HEK293 (cell line): ENCODE measurements around the gene S1PR1.
A peak's percentile ranks its signal among the peaks of the same experiment; 100 is the strongest.

Source experiments
- EGR2 ChIP-seq: fragments of 450-650 bp; formaldehyde crosslinking; IDR thresholded peaks from 2 replicates; pipeline ENCODE4 v1.5.1; 2016; ENCODE audit warnings: low read depth, missing biosample characterization, missing genetic modification characterization
- GLI4 ChIP-seq: fragments of 450-650 bp; formaldehyde crosslinking; IDR thresholded peaks from 2 replicates; pipeline ENCODE4 v1.5.1; 2016; ENCODE audit warnings: missing biosample characterization, missing genetic modification characterization
- GLIS2 ChIP-seq: fragments of 450-650 bp; formaldehyde crosslinking; IDR thresholded peaks from 2 replicates; pipeline ENCODE4 v1.5.1; 2016; ENCODE audit warnings: missing biosample characterization, missing genetic modification characterization
- IKZF3 ChIP-seq: fragments of 450-650 bp; IDR thresholded peaks from 2 replicates; pipeline ENCODE4 v1.5.0; 2018; ENCODE audit warnings: missing biosample characterization, mild to moderate bottlenecking, missing genetic modification characterization, moderate library complexity
- MZF1 ChIP-seq: fragments of 450-650 bp; formaldehyde crosslinking; IDR thresholded peaks from 2 replicates; pipeline ENCODE4 v1.5.1; 2017; ENCODE audit warnings: missing biosample characterization, missing genetic modification characterization, borderline replicate concordance
- SCRT1 ChIP-seq: fragments of 450-650 bp; formaldehyde crosslinking; IDR thresholded peaks from 2 replicates; pipeline ENCODE4 v1.5.1; 2016; ENCODE audit warnings: missing biosample characterization, missing genetic modification characterization, borderline replicate concordance
- TRIM28 ChIP-seq: IDR thresholded peaks from 2 replicates; pipeline ENCODE4 v1.6.1; 2011; ENCODE audit warnings: low read length, control low read depth, borderline replicate concordance
- YY1 ChIP-seq: fragments of 450-650 bp; formaldehyde crosslinking; IDR thresholded peaks from 2 replicates; pipeline ENCODE4 v1.5.1; 2018; ENCODE audit warnings: missing biosample characterization, missing genetic modification characterization
- ZBTB1 ChIP-seq: fragments of 450-650 bp; formaldehyde crosslinking; IDR thresholded peaks from 2 replicates; pipeline ENCODE4 v1.5.1; 2016; ENCODE audit warnings: missing biosample characterization, missing genetic modification characterization
- ZBTB11 ChIP-seq: fragments of 450-650 bp; formaldehyde crosslinking; conservative IDR thresholded peaks from 2 replicates; pipeline ENCODE4 v1.5.1; 2016; ENCODE audit warnings: low read depth, missing biosample characterization, missing genetic modification characterization
- ZBTB8A ChIP-seq: fragments of 450-650 bp; formaldehyde crosslinking; IDR thresholded peaks from 2 replicates; pipeline ENCODE4 v1.5.1; 2016; ENCODE audit warnings: missing biosample characterization, missing genetic modification characterization
- ZNF148 ChIP-seq: fragments of 450-650 bp; formaldehyde crosslinking; IDR thresholded peaks from 2 replicates; pipeline ENCODE4 v1.5.0; 2017; ENCODE audit warnings: missing biosample characterization, missing genetic modification characterization, borderline replicate concordance
- ZNF169 ChIP-seq: fragments of 450-650 bp; formaldehyde crosslinking; IDR thresholded peaks from 2 replicates; pipeline ENCODE4 v1.5.1; 2016; ENCODE audit warnings: missing biosample characterization, missing genetic modification characterization
- ZNF174 ChIP-seq: fragments of 450-650 bp; formaldehyde crosslinking; IDR thresholded peaks from 2 replicates; pipeline ENCODE4 v1.5.0; 2017; ENCODE audit warnings: missing biosample characterization, mild to moderate bottlenecking, missing genetic modification characterization
- ZNF266 ChIP-seq: fragments of 450-650 bp; formaldehyde crosslinking; IDR thresholded peaks from 2 replicates; pipeline ENCODE4 v1.5.1; 2016; ENCODE audit warnings: missing biosample characterization, missing genetic modification characterization, low read depth
- ZNF37A ChIP-seq: fragments of 450-650 bp; IDR thresholded peaks from 2 replicates; pipeline ENCODE4 v1.5.1; 2018; ENCODE audit warnings: missing biosample characterization, missing genetic modification characterization
- ZNF394 ChIP-seq: fragments of 450-650 bp; formaldehyde crosslinking; IDR thresholded peaks from 2 replicates; pipeline ENCODE4 v1.5.1; 2016; ENCODE audit warnings: missing biosample characterization, missing genetic modification characterization, mild to moderate bottlenecking, moderate library complexity, borderline replicate concordance
- ZNF433 ChIP-seq: fragments of 450-650 bp; formaldehyde crosslinking; IDR thresholded peaks from 2 replicates; pipeline ENCODE4 v1.5.1; 2016; ENCODE audit warnings: missing biosample characterization, missing genetic modification characterization, low read depth
- ZNF501 ChIP-seq: fragments of 450-650 bp; formaldehyde crosslinking; IDR thresholded peaks from 2 replicates; pipeline ENCODE4 v1.5.1; 2016; ENCODE audit warnings: missing biosample characterization, missing genetic modification characterization
- ZNF510 ChIP-seq: fragments of 450-650 bp; formaldehyde crosslinking; IDR thresholded peaks from 2 replicates; pipeline ENCODE4 v1.5.1; 2018; ENCODE audit warnings: mild to moderate bottlenecking, missing genetic modification characterization, missing biosample characterization; ENCODE audit not compliant: insufficient replicate concordance
- ZNF514 ChIP-seq: fragments of 450-650 bp; formaldehyde crosslinking; IDR thresholded peaks from 2 replicates; pipeline ENCODE4 v1.5.1; 2016; ENCODE audit warnings: missing biosample characterization, missing genetic modification characterization
- ZNF544 ChIP-seq: fragments of 450-650 bp; formaldehyde crosslinking; IDR thresholded peaks from 2 replicates; pipeline ENCODE4 v1.5.0; 2017; ENCODE audit warnings: missing biosample characterization, missing genetic modification characterization
- ZNF558 ChIP-seq: fragments of 450-650 bp; formaldehyde crosslinking; IDR thresholded peaks from 2 replicates; pipeline ENCODE4 v1.5.1; 2016; ENCODE audit warnings: missing biosample characterization, missing genetic modification characterization
- ZNF654 ChIP-seq: fragments of 450-650 bp; formaldehyde crosslinking; IDR thresholded peaks from 2 replicates; pipeline ENCODE4 v1.5.1; 2016; ENCODE audit warnings: low read depth, missing biosample characterization, missing genetic modification characterization
- TF ChIP-seq, protein P1 (sequence below): fragments of 450-650 bp; formaldehyde crosslinking; IDR thresholded peaks from 2 replicates; pipeline ENCODE4 v1.5.1; 2017; ENCODE audit warnings: missing biosample characterization, missing genetic modification characterization
- TF ChIP-seq, protein P2 (sequence below): fragments of 450-650 bp; formaldehyde crosslinking; IDR thresholded peaks from 2 replicates; pipeline ENCODE4 v1.5.1; 2017; ENCODE audit warnings: missing biosample characterization, missing genetic modification characterization
- TF ChIP-seq, protein P3 (sequence below): fragments of 450-650 bp; formaldehyde crosslinking; conservative IDR thresholded peaks from 2 replicates; pipeline ENCODE4 v1.5.1; 2016; ENCODE audit warnings: low read depth, missing biosample characterization, missing genetic modification characterization

The S1PR1 gene

DNA sequence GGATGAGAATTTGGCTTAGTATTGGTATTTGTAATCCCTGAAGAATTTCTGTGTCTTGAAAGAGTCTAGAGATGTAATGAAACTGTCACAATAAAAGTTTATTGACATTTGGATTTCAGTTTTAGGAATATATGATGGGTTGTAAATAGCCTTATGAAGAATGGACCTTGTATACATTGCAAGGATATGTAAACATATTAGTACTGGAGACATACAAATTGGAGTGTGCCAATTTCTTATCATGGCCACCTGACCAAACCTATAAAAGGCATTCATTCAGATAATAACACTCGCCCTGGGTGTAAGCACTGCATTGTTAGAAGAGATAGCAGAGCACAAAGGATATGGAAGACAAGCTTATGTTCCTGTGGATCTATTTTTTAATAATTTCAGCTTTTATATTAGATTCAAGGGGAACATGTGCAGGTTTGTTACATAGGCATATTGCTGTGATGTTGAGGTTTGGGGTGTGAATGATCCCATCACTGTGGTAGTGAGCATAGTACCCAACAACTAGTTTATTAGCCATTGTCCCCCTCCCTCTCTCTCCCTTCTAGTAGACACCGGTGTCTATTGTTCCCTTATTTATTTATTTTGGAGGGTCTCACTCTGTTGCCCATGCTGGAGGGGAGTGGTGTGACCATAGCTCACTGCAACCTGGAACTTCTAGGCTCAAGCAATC is 8.6 kb downstream of the S1PR1 start (continued):
- no peak for TF ChIP-seq ZBTB11 (tag by site-specific recombination)
- TF ChIP-seq ZBTB1 (tag by site-specific recombination), result no peak
- TF ChIP-seq GLIS2 (tag by site-specific recombination), result no peak
- no peak for TF ChIP-seq ZNF433 (tag by site-specific recombination)
- TF ChIP-seq, protein P1, sequence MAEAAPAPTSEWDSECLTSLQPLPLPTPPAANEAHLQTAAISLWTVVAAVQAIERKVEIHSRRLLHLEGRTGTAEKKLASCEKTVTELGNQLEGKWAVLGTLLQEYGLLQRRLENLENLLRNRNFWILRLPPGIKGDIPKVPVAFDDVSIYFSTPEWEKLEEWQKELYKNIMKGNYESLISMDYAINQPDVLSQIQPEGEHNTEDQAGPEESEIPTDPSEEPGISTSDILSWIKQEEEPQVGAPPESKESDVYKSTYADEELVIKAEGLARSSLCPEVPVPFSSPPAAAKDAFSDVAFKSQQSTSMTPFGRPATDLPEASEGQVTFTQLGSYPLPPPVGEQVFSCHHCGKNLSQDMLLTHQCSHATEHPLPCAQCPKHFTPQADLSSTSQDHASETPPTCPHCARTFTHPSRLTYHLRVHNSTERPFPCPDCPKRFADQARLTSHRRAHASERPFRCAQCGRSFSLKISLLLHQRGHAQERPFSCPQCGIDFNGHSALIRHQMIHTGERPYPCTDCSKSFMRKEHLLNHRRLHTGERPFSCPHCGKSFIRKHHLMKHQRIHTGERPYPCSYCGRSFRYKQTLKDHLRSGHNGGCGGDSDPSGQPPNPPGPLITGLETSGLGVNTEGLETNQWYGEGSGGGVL (tag by site-specific recombination), result no peak
- no peak for TF ChIP-seq ZNF394 (tag by site-specific recombination)
- no peak for TF ChIP-seq ZNF148 (tag by site-specific recombination)
- no peak for TF ChIP-seq ZNF174 (tag by site-specific recombination)
- TF ChIP-seq MZF1, result no peak
- TF ChIP-seq ZNF37A (tag by site-specific recombination), result no peak
- no peak for TF ChIP-seq ZNF169 (tag by site-specific recombination)
- no peak for TF ChIP-seq ZNF558 (tag by site-specific recombination)
- TF ChIP-seq, protein P2, sequence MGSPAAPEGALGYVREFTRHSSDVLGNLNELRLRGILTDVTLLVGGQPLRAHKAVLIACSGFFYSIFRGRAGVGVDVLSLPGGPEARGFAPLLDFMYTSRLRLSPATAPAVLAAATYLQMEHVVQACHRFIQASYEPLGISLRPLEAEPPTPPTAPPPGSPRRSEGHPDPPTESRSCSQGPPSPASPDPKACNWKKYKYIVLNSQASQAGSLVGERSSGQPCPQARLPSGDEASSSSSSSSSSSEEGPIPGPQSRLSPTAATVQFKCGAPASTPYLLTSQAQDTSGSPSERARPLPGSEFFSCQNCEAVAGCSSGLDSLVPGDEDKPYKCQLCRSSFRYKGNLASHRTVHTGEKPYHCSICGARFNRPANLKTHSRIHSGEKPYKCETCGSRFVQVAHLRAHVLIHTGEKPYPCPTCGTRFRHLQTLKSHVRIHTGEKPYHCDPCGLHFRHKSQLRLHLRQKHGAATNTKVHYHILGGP (tag by site-specific recombination), result peak; percentile 84
- TF ChIP-seq ZBTB8A (tag by site-specific recombination), result no peak
- TF ChIP-seq, protein P3, sequence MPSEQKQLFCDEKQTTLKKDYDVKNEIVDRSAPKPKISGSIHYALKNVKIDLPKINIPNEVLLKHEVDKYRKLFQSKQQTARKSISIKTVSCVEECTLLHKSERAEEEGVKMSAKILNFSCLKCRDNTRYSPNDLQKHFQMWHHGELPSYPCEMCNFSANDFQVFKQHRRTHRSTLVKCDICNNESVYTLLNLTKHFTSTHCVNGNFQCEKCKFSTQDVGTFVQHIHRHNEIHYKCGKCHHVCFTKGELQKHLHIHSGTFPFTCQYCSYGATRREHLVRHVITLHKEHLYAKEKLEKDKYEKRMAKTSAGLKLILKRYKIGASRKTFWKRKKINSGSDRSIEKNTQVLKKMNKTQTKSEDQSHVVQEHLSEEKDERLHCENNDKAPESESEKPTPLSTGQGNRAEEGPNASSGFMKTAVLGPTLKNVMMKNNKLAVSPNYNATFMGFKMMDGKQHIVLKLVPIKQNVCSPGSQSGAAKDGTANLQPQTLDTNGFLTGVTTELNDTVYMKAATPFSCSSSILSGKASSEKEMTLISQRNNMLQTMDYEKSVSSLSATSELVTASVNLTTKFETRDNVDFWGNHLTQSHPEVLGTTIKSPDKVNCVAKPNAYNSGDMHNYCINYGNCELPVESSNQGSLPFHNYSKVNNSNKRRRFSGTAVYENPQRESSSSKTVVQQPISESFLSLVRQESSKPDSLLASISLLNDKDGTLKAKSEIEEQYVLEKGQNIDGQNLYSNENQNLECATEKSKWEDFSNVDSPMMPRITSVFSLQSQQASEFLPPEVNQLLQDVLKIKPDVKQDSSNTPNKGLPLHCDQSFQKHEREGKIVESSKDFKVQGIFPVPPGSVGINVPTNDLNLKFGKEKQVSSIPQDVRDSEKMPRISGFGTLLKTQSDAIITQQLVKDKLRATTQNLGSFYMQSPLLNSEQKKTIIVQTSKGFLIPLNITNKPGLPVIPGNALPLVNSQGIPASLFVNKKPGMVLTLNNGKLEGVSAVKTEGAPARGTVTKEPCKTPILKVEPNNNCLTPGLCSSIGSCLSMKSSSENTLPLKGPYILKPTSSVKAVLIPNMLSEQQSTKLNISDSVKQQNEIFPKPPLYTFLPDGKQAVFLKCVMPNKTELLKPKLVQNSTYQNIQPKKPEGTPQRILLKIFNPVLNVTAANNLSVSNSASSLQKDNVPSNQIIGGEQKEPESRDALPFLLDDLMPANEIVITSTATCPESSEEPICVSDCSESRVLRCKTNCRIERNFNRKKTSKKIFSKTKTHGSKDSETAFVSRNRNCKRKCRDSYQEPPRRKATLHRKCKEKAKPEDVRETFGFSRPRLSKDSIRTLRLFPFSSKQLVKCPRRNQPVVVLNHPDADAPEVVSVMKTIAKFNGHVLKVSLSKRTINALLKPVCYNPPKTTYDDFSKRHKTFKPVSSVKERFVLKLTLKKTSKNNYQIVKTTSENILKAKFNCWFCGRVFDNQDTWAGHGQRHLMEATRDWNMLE (tag by site-specific recombination), result no peak
- no peak for TF ChIP-seq IKZF3
- no peak for TF ChIP-seq YY1 (tag by site-specific recombination)
- no peak for TF ChIP-seq EGR2
- TF ChIP-seq ZNF501 (tag by site-specific recombination), result no peak
- TF ChIP-seq ZNF266 (tag by site-specific recombination), result no peak
- no peak for TF ChIP-seq TRIM28
- TF ChIP-seq GLI4 (tag by site-specific recombination), result no peak
- no peak for TF ChIP-seq ZNF510 (tag by site-specific recombination)
- TF ChIP-seq ZNF544 (tag by site-specific recombination), result no peak
- no peak for TF ChIP-seq ZNF654 (tag by site-specific recombination)
- no peak for TF ChIP-seq SCRT1 (tag by site-specific recombination)
- TF ChIP-seq ZNF514 (tag by site-specific recombination), result no peak
